Omental fat pad (tissue), 4 donors: ENCODE measurements around the gene UBAP1L. TPM values are rescaled to one million over a fixed set of nuclear protein-coding genes. Genes with fewer than 3 reads are reported as not detected.

Experiments used
- ATAC-seq: fragments of 150-250 bp; one replicate; pipeline ENCODE4 v1.9.1; 2016; ENCODE audit warnings: mild to moderate bottlenecking, moderate library complexity; ENCODE audit not compliant: low FRiP score
- DNase-seq: peaks from one replicate; pipeline ENCODE4 v3.0.0-alpha.2; 2019; ENCODE audit warnings: low spot score
- CTCF ChIP-seq, 3 donors: fragments of 450-650 bp; IDR thresholded peaks; one replicate each; pipeline ENCODE4 v1.5.1; 2016 to 2017; ENCODE audit warnings: antibody characterized with exemption in 3 of 3, mild to moderate bottlenecking in 3 of 3, moderate library complexity in 2 of 3
- total RNA-seq, 4 donors: library from RNA; depleted of rRNA; stranded (reverse); fragments of >200 nt; gene quantifications; one replicate each; pipeline ENCODE4 v1.1.0, GENCODE V29; 2016

The UBAP1L gene
- total RNA-seq, 4 donors from 2014 or later, result 2.9 to 5.6 (median 4.6) TPM

- no peak for TF ChIP-seq CTCF (IDR thresholded peaks at IDR 0.05)
- DNase-seq (no peak), ATAC-seq (no peak)
Measured at GRCh38 chr15:65056106-65056505, 58.9 kb downstream of the UBAP1L start.

GRCh38 chr15:65055201-65055870 is 59.7 kb downstream of the UBAP1L start:
- DNase-seq, result no peak
- no peak for TF ChIP-seq CTCF (IDR thresholded peaks at IDR 0.05)
- no peak for ATAC-seq

DNA sequence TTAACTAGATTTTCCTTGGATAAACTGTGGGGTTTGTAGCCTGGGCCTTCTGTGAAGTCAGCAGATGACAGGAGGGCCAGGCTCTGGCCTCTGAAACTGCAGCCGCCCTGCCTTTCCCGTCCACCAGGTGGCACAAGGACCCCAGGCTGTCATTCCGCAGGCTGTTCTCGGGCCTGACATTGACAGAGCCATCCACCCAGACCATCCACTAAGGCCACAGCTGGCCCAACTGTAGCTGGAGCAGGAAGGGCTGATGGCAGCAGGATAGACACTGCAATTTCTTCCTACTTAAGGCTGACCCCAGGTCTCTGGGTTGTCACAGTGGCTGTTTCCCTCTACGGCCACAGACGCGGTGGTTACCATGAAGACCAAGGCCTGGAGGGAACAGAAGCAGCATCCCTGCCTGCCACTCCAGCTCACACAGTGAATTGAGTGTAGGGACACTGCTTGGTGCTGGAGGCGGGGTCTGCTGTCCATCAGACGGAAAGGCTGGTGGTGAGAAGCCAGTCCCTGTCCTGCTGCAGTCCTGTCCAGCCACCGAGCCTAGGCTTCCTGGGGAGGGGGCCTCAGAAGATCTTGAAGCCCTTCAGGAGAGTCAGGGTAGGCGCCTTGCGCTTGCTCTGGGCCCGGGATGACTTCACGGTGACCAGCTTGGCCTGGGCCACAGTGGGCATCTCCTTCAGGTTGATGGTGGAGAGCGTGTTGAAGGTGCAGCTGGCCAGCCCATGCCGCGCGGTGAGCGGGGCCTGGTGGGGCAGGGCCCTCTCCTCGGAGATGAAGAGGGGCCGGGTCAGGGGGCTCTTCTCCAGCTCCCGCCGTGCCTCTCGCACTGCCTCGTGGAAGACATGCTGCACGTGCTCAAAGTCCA is 60.4 kb downstream of the UBAP1L start:
- peak; percentile 41 for DNase-seq
- ATAC-seq, result no peak
- TF ChIP-seq CTCF (IDR thresholded peaks at IDR 0.05), result peak in 1 of 3 donors; percentile 46

DNA sequence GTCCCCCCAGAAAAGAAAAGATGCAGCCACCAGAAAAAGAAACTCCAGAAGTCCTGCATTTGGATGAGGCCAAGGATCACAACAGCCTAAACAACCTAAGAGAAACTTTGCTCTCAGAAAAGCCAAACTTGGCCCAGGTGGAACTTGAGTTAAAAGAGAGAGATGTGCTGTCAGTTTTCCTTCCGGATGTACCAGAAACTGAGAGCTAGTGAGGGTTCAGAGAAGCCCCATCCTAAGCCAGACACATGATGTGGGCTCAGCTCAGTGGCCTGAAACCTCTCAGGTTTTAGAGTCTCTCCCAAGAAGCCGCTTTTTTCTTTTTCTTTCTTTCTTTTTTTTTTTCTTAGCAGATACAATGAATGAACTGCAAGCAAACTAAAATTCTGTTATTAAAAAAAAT is 62.0 kb downstream of the UBAP1L start:
- no peak for TF ChIP-seq CTCF (IDR thresholded peaks at IDR 0.05)
- DNase-seq (no peak), ATAC-seq (no peak)

DNA sequence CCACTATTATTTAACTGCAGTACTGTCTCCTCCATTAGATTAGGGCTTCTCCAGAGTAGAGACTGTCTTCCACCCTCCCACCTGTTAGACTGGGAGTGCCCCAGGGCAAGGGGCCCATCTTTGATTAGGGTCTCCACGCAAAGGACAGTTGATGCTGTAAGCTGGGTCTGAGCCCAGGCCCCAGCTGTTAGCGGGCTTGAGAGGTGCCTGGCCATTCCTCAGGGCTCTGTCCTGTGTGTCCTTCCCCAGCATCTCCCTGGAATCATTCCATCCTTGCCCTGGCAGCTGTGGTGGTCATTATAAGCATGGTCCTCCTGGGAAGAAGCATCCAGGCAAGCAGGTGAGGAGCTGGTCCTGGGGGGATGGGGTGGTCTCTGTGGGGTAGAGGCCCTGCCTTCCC is 63.7 kb downstream of the UBAP1L start:
- no peak for DNase-seq
- TF ChIP-seq CTCF (IDR thresholded peaks at IDR 0.05), result no peak
- ATAC-seq, result no peak

DNA sequence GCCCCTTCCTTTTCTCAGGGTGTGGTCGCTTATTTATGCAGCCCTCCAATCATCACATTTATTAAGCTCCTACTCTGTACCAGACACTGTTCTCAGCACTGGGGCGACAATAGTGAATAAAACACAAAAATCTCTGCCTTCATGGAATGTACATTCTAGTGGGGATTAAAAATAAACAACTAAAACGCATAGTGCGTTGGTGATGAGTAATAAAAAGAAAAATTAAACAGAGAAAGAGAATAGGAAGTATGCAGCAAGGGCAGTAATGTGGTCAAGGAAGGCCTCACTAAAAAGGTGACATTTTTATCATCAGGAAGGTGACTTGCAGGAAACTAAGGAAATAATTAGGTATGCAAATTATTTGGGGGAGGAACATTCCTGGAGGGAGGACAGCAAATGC is 64.7 kb downstream of the UBAP1L start:
- no peak for ATAC-seq
- no peak for TF ChIP-seq CTCF (IDR thresholded peaks at IDR 0.05)
- DNase-seq, result no peak
